Activated CD8-positive, alpha-beta T cell treated with anti-CD3 and anti-CD28 coated beads for 36 hours (primary cell): Measurements from ENCODE around the gene MAT1A. TPM values are rescaled to one million over a fixed set of nuclear protein-coding genes. Genes with fewer than 3 reads are reported as not detected.

Source experiments
- ATAC-seq: fragments of 200-7000 bp; cut with Tn5 transposase; one replicate; pipeline ENCODE4 v1.10.0; 2021; ENCODE audit warnings: mild to moderate bottlenecking, moderate library complexity
- CTCF ChIA-PET: fragments of 350-600 bp; sonication (Branson Sonifier 250); formaldehyde crosslinking; loops from one replicate; lab custom pipeline; 2021; ENCODE audit warnings: antibody characterized with exemption; lab: Charles Lee
- POLR2A ChIA-PET: fragments of 350-600 bp; sonication (Branson Sonifier 250); formaldehyde crosslinking; loops from one replicate; lab custom pipeline; 2021; ENCODE audit warnings: antibody characterized with exemption; lab: Charles Lee
- DNase-seq: peaks from one replicate; pipeline ENCODE4 v3.0.0-alpha.2; 2020
- H3K27ac Mint-ChIP-seq: one replicate; pipeline ENCODE4 v1.8.0; 2021; ENCODE audit warnings: mild to moderate bottlenecking, mixed read lengths
- H3K27me3 Mint-ChIP-seq: one replicate; pipeline ENCODE4 v1.8.0; 2021; ENCODE audit warnings: mixed read lengths
- H3K36me3 Mint-ChIP-seq: one replicate; pipeline ENCODE4 v1.8.0; 2021; ENCODE audit warnings: low read depth, mixed read lengths
- H3K4me1 Mint-ChIP-seq: one replicate; pipeline ENCODE4 v1.8.0; 2021; ENCODE audit warnings: low read depth, mixed read lengths
- H3K4me3 Mint-ChIP-seq: one replicate; pipeline ENCODE4 v1.8.0; 2021; ENCODE audit warnings: mild to moderate bottlenecking, moderate library complexity, mixed read lengths
- H3K9me3 Mint-ChIP-seq: one replicate; pipeline ENCODE4 v1.8.0; 2021; ENCODE audit warnings: mixed read lengths
- CTCF ChIP-seq: fragments of 200-600 bp; IDR thresholded peaks from one replicate; pipeline ENCODE4 v1.8.0; 2022; ENCODE audit warnings: antibody characterized with exemption, mild to moderate bottlenecking
- intact Hi-C: fragments of 100-400 bp; cut with micrococcal nuclease; formaldehyde crosslinking; loops from one replicate; pipeline ENCODE4 v1.10.0; 2022
- total RNA-seq, 2 experiments: library from RNA; stranded (reverse); gene quantifications; one replicate each; pipeline ENCODE4 v1.2.3, GENCODE V29; 2021

MAT1A gene
- total RNA-seq, 2 experiments from 2014 or later = not detected

GRCh38 chr10:80266513-80266863, 23.0 kb downstream of the MAT1A start:
- ATAC-seq (no peak), DNase-seq (no peak)
- no peak for TF ChIP-seq CTCF
- Mint-ChIP-seq H3K27ac (no peak overlapping the region), H3K9me3 (peaks cover 2% of the 10 kb centered on the region), H3K4me1 (no peaks in the 10 kb centered on the region), H3K27me3 (peaks cover 3% of the 10 kb centered on the region), H3K4me3 (no peak overlapping the region), H3K36me3 (no peaks in the 10 kb centered on the region)
- ChIA-PET CTCF (no interaction called here), POLR2A (no interaction called here)
- intact Hi-C loops = no loop called here

GRCh38 chr10:80265740-80266512, 23.5 kb downstream of the MAT1A start:
- DNase-seq (no peak), ATAC-seq (no peak)
- peaks cover 2% of the 10 kb centered on the region for H3K27me3 Mint-ChIP-seq
- H3K4me1 Mint-ChIP-seq = no peaks in the 10 kb centered on the region
- no peak for TF ChIP-seq CTCF
- intact Hi-C loops = no loop called here
- H3K36me3 Mint-ChIP-seq = no peaks in the 10 kb centered on the region
- ChIA-PET CTCF (no interaction called here), POLR2A (no interaction called here)
- H3K27ac Mint-ChIP-seq = no peak overlapping the region
- no peak overlapping the region for H3K4me3 Mint-ChIP-seq
- H3K9me3 Mint-ChIP-seq = peaks cover 2% of the 10 kb centered on the region

- Mint-ChIP-seq H3K36me3 (no peaks in the 10 kb centered on the region), H3K27me3 (no peaks in the 10 kb centered on the region), H3K4me1 (no peaks in the 10 kb centered on the region), H3K4me3 (no peak overlapping the region), H3K9me3 (peaks cover 2% of the 10 kb centered on the region), H3K27ac (no peak overlapping the region)
- intact Hi-C loops = no loop called here
- POLR2A ChIA-PET = no interaction called here
- CTCF ChIA-PET = no interaction called here
- ATAC-seq (no peak), DNase-seq (no peak)
- no peak for TF ChIP-seq CTCF
These were observed 25.1 kb downstream of the MAT1A start for GRCh38 chr10:80264081-80265056.

- no peaks in the 10 kb centered on the region for H3K36me3 Mint-ChIP-seq
- H3K4me1 Mint-ChIP-seq = no peaks in the 10 kb centered on the region
- POLR2A ChIA-PET = no interaction called here
- no peak for DNase-seq
- no peak overlapping the region for H3K4me3 Mint-ChIP-seq
- CTCF ChIA-PET = interaction anchor here (0.6 to 2.0 kb wide), 18 partner anchors 8 to 270 kb away, joined by 3 to 15 read pairs (median 4); no protein-coding TSS in a partner anchor
- no peak for TF ChIP-seq CTCF
- H3K27ac Mint-ChIP-seq = no peak overlapping the region
- H3K9me3 Mint-ChIP-seq = no peaks in the 10 kb centered on the region
- no peaks in the 10 kb centered on the region for H3K27me3 Mint-ChIP-seq
- intact Hi-C loops = no loop called here
- no peak for ATAC-seq
These were observed 28.0 kb downstream of the MAT1A start for GRCh38 chr10:80261316-80262030.
